GM21619 (cell line): Measurements from ENCODE around the gene ALDH8A1.
"Not testable (repeated sequence)": the region's sequence is repeated elsewhere in the genome, so short reads cannot be mapped to it uniquely, and the experiment has no call there.

ENCODE experiments used
- ATAC-seq: cut with Tn5 transposase; IDR thresholded peaks from one replicate; pipeline ENCODE4 v1.9.1; 2021; ENCODE audit not compliant: unreplicated experiment

ALDH8A1 gene

GRCh38 chr6:134911547-134911946, 38.4 kb downstream of the ALDH8A1 start:
- no peak for ATAC-seq

DNA sequence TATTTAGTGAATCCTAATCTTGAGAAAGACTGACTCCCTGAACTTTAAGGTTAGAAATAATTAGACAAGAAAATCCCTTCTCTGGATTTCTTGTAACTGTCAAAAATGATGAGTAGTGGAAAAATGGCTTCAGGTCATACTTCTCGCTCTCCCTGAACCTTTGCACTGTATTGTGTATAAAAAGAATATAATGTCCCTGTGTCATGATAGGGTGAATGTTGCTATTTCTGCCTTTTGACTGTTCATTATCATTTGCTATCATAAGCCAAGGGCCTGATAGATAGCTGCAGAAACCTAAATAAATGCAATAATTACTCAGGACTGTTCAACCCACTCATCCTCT, 39.3 kb downstream of the ALDH8A1 start:
- ATAC-seq = no peak

DNA sequence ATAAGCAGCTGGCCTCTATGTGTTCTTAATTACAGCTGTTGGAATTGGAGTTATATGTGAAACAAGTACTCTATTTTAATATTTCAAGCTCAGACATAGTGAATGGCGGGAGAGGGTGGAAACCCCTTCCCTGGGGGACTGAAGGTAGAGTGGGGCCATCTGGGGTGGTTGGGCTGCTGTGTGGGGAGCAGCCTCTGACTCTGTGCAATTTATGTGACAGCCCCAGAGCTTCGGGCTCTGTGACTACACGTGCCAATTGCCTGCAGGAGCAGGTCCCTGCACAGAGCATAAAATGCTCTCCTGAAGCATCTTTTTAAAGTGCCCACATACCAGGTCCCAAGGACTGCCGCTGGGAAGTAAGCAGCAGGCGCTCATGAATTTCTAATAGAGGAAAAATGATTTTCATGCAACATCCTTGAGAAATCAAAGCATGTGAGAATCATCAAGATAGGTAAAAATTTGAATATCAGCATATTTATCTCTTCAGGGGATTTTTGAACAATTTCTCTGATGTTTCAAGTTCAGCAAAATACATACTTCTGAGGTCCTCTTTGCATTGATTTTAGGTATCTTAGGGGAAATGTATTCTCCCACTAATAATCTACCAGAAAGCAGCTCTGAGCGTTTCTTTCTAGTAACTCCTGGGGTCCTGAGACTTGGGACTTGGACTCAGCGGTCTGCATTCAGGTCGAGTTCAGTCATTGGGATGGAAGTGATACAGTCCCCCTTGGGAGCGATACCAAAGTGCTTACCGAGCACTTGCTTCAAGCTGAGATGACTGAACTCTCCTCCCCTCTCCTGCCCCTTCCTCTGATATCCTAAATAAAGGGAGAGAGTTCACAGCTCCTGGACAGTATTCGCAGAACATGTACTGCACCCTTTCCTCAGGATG, 40.0 kb downstream of the ALDH8A1 start:
- ATAC-seq = no peak

DNA sequence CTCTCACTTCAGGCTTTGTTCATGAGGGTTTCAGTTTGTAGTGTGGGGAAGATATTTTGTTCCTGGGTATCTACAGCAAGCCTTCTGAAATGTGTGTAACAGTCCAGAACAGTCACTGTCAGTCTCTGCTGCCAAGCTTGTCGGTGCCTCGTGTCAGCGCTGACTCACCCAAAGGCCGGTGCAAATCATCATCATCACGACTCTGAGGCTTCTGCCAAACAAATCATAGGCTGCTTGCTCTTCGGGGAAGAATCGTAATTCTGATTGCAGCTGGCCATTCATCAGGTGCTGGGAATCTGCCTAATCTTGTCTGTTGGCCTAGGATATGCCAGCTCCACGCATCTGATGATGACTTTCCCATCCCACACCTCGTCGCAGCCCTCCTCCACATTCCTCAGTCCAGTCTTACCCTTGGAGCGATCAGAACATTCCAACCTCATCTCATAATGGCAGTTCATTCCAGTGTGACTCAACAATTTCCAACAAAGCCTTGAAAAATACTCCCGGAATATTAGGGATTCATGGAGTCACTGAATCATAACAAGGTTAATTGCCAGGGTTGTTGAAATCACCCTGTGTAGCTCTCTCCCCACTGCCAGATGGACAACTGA, 40.9 kb downstream of the ALDH8A1 start:
- no peak for ATAC-seq

- ATAC-seq = not testable (repeated sequence)
Observed at GRCh38 chr6:134904731-134905130, 45.2 kb downstream of the ALDH8A1 start.

- no peak for ATAC-seq
Observed at GRCh38 chr6:134903448-134903847, 46.5 kb downstream of the ALDH8A1 start.

DNA sequence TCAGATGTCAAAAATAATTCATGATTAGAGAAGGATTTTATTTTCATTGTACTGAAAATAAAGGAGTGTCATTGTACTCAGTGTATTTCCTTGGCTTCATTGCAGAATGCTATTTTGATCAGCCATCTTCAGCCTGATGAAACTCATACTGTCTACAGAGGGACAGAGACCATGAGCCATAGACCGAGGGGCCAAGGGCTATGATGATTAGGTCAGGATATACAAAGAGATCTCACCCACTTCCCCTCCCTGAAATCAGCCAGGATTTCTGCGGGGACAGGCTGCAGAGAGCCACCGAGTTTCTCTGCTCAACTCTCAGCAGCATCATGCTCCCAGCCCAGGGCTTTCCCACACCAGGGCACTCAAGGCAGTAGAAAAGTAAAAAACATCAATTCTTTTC, 47.0 kb downstream of the ALDH8A1 start:
- no peak for ATAC-seq

DNA sequence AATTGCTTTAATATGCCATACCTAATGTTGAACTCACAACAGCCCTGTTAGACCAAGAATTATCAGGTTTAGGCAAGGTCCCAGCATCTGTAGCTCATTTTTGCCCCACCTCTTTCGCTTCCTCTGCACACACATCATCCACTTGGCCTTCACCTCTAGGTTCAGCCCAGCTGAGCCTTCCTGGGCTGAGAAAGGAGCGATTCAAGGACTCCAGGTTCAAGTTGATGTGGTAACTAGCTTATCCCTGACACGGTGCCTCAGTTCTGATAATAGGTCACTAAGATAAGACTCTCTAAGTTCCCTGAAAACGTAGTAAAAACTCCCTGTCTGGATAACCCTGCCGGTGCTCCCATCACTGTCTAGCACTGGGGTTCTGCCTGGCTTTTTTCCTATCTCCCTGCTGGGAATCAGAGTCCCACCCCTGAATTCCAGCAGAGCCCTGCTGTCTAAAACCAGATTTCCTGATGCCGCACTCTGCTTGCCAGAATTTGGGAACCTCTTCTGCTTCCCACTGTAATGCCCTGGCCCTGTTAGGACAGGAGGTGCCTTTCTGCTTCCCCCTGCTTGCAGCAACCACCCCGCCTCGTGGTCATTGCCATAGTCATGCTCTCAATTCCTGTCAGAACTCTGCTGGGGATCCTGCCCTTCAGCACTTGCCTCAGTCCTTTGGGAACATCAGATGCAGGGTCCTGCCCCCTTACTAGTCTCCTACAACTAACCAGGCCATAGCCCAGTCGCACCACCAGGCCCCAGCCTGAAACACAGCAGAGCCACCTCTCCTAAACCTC, 47.6 kb downstream of the ALDH8A1 start:
- no peak for ATAC-seq

- no peak for ATAC-seq
Observed at GRCh38 chr6:134898575-134898974, 51.3 kb downstream of the ALDH8A1 start.

GRCh38 chr6:134898166-134898565, 51.7 kb downstream of the ALDH8A1 start:
- not testable (repeated sequence) for ATAC-seq

GRCh38 chr6:134896910-134897309, 53.0 kb downstream of the ALDH8A1 start:
- no peak for ATAC-seq

DNA sequence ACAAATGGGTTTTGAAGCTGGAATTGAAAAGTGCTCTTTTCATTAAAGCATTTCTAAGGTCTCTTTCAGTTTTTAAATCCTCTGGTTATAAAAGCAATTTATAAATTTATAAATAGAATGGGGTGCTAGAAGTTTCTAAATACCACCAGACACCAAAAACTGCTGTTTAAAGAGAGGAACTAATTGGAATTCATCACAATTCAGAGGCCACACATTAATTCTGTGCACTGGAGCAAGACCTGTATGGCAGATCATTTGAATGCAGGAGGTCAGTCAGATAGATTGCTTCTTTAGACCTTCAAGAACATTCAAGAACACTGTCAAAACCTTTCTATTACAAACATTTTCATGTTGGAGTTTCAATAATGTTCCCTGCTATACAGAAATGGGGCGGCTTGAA, 55.1 kb downstream of the ALDH8A1 start:
- ATAC-seq = no peak

DNA sequence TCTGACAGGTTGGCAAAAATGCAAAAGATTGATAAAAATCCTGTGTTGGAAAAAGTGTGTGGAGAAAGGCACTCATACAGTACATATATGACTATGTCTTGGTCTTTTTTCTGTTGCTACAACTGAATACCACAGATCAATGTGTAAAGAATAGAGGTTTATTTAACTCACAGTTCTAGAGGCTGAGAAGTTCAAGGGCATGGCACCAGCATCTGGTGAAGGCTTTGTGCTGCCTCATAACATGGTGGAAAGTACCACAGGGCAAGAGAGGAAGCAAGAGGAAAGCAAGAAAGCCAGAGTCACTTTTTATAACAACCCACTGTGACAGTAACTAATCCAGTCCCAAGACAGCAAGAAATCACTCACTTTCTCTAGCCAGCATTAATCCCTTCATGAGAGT, 57.5 kb downstream of the ALDH8A1 start:
- no peak for ATAC-seq

GRCh38 chr6:134891633-134892032, 58.3 kb downstream of the ALDH8A1 start:
- ATAC-seq = no peak

DNA sequence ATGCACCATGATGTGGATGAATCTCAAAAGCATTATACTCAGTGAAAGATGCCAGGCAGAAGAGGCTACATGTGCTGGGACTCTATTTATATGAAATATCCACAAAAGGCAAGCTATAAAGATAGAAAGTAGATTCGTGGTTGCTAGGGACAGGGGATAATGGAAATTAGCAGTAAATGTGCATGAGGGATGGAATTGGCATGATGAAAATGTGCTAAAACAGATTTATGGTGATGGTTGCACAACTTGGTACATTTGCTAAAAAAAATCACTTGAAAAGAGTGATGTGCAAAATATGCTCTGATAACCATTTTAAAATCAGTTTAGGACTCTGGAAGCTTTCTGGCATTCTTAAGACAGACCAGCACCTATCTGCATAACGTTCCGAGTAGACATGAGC, 61.6 kb downstream of the ALDH8A1 start:
- no peak for ATAC-seq

DNA sequence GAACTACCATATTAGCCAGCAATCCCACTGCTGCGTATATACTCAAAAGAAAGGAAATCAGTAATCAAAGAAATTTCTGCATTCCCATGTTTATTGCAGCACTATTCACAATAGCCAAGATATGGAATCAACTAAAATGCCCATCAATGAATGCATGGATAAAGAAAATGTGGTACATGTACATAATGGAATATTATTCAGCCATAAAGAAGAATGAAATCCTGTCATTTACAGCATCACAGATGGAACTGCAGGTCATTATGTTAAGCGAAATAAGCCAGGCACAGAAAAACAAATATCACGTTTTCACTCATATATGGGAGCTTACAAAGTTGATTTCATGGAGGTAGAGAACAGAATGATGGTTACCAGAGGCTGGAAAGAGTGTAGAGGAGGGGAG, 65.1 kb downstream of the ALDH8A1 start:
- ATAC-seq = no peak

- ATAC-seq = no peak
Observed at GRCh38 chr6:134883314-134883713, 66.6 kb downstream of the ALDH8A1 start.

- peak; percentile 59 for ATAC-seq
Observed at GRCh38 chr6:134882426-134883038, 67.4 kb downstream of the ALDH8A1 start.

- no peak for ATAC-seq
Observed at GRCh38 chr6:134880487-134881190, 69.3 kb downstream of the ALDH8A1 start.

GRCh38 chr6:134878136-134878535, 71.8 kb downstream of the ALDH8A1 start:
- no peak for ATAC-seq

DNA sequence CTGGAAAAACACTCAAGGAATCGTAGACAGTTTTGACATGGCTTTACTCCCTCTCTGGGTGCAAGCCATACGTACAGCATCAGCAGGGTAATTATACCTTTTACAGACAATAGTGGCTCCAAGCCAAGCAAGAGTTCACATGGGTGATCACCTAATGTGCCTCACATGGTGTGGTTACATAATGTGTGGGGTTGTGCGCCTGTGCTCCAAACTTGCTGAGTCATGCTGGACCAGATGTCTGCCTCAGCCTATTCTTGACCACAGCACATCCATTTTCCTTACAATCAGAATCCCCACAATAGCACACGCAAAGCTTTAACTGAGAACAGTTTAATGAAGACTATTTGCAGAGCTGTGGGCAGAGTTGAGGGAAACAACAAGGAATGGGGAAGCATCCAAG, 74.5 kb downstream of the ALDH8A1 start:
- no peak for ATAC-seq
